WTC11 (cell line): Measurements from ENCODE around the gene ZFC3H1. TPM values are rescaled to one million over a fixed set of nuclear protein-coding genes. Genes with fewer than 3 reads are reported as not detected.

Source experiments
- ATAC-seq: fragments of 200-7000 bp; cut with Tn5 transposase; 2 replicates; pipeline ENCODE4 v1.10.0; 2021; ENCODE audit warnings: mild to moderate bottlenecking, moderate library complexity
- CTCF ChIA-PET: fragments of 300-600 bp; sonication (Branson Sonifier 250); formaldehyde crosslinking; loops from one replicate; lab custom pipeline; 2021; ENCODE audit warnings: antibody characterized with exemption; lab: Charles Lee
- POLR2A ChIA-PET: fragments of 350-600 bp; sonication (Branson Sonifier 250); formaldehyde crosslinking; loops from one replicate; lab custom pipeline; 2021; ENCODE audit warnings: antibody characterized with exemption; lab: Charles Lee
- DNase-seq: peaks from one replicate; pipeline ENCODE4 v3.0.0; 2021; ENCODE audit warnings: low spot score
- H3K27ac Mint-ChIP-seq: 2 replicates; pipeline ENCODE4 v1.8.0; 2021; ENCODE audit warnings: mixed read lengths
- H3K27me3 Mint-ChIP-seq: 2 replicates; pipeline ENCODE4 v1.8.0; 2021; ENCODE audit warnings: low read depth, mild to moderate bottlenecking, moderate library complexity, mixed read lengths
- H3K36me3 Mint-ChIP-seq: 2 replicates; pipeline ENCODE4 v1.8.0; 2021; ENCODE audit warnings: mixed read lengths
- H3K4me1 Mint-ChIP-seq: 2 replicates; pipeline ENCODE4 v1.8.0; 2022; ENCODE audit warnings: mixed read lengths
- H3K4me3 Mint-ChIP-seq: 2 replicates; pipeline ENCODE4 v1.8.0; 2021; ENCODE audit warnings: mild to moderate bottlenecking, moderate library complexity, mixed read lengths
- H3K9me3 Mint-ChIP-seq: 2 replicates; pipeline ENCODE4 v1.8.0; 2021; ENCODE audit warnings: mixed read lengths
- CBFB ChIP-seq: sonication (generic); formaldehyde crosslinking; IDR thresholded peaks from 2 replicates; pipeline ENCODE4 v1.8.1; 2022; ENCODE audit warnings: mild to moderate bottlenecking, low read depth, missing genetic modification reagents
- CREB1 ChIP-seq: sonication (generic); formaldehyde crosslinking; IDR thresholded peaks from 2 replicates; pipeline ENCODE4 v1.8.0; 2023; ENCODE audit warnings: mild to moderate bottlenecking, missing genetic modification reagents
- CREM ChIP-seq: sonication (generic); formaldehyde crosslinking; IDR thresholded peaks from 2 replicates; pipeline ENCODE4 v1.8.1; 2022; ENCODE audit warnings: mild to moderate bottlenecking, missing genetic modification reagents, moderate library complexity
- ESRRA ChIP-seq: sonication (generic); formaldehyde crosslinking; IDR thresholded peaks from 2 replicates; pipeline ENCODE4 v1.8.1; 2022; ENCODE audit warnings: mild to moderate bottlenecking, missing genetic modification reagents, borderline replicate concordance
- ETV6 ChIP-seq: sonication (generic); formaldehyde crosslinking; IDR thresholded peaks from 2 replicates; pipeline ENCODE4 v1.8.1; 2022; ENCODE audit warnings: mild to moderate bottlenecking, missing genetic modification reagents
- FOXJ3 ChIP-seq: sonication (generic); formaldehyde crosslinking; IDR thresholded peaks from 2 replicates; pipeline ENCODE4 v1.9.0; 2021; ENCODE audit warnings: missing genetic modification reagents, mild to moderate bottlenecking, borderline replicate concordance
- FOXK1 ChIP-seq: sonication (generic); formaldehyde crosslinking; IDR thresholded peaks from 2 replicates; pipeline ENCODE4 v1.8.0; 2022; ENCODE audit warnings: mild to moderate bottlenecking, moderate library complexity, missing genetic modification reagents
- GRHL2 ChIP-seq: fragments of 250-450 bp; sonication (Bioruptor Pico); IDR thresholded peaks from 2 replicates; pipeline ENCODE4 v1.8.0; 2022; ENCODE audit warnings: mild to moderate bottlenecking, moderate library complexity; ENCODE audit not compliant: insufficient replicate concordance, severe bottlenecking
- JUN ChIP-seq: sonication (generic); formaldehyde crosslinking; IDR thresholded peaks from 2 replicates; pipeline ENCODE4 v1.8.0; 2023; ENCODE audit warnings: mild to moderate bottlenecking, missing genetic modification reagents
- KAT7 ChIP-seq: sonication (generic); formaldehyde crosslinking; IDR thresholded peaks from 2 replicates; pipeline ENCODE4 v1.8.1; 2023; ENCODE audit warnings: missing genetic modification reagents, mild to moderate bottlenecking, borderline replicate concordance
- NR1H2 ChIP-seq: sonication (generic); formaldehyde crosslinking; IDR thresholded peaks from 2 replicates; pipeline ENCODE4 v1.9.0; 2021; ENCODE audit warnings: mild to moderate bottlenecking, moderate library complexity, missing genetic modification reagents
- PRRX2 ChIP-seq: fragments of 250-450 bp; sonication (Bioruptor Pico); IDR thresholded peaks from 2 replicates; pipeline ENCODE4 v1.8.0; 2021; ENCODE audit warnings: mild to moderate bottlenecking
- RORB ChIP-seq: fragments of 250-450 bp; sonication (Bioruptor Pico); IDR thresholded peaks from 2 replicates; pipeline ENCODE4 v1.9.0; 2021; ENCODE audit warnings: mild to moderate bottlenecking
- SOX15 ChIP-seq: fragments of 250-450 bp; sonication (Bioruptor Pico); IDR thresholded peaks from 2 replicates; pipeline ENCODE4 v1.9.0; 2021; ENCODE audit warnings: mild to moderate bottlenecking
- ZNF121 ChIP-seq: sonication (generic); formaldehyde crosslinking; IDR thresholded peaks from 2 replicates; pipeline ENCODE4 v1.8.0; 2023; ENCODE audit warnings: missing genetic modification reagents
- ZNF219 ChIP-seq: sonication (generic); formaldehyde crosslinking; IDR thresholded peaks from 2 replicates; pipeline ENCODE4 v1.8.0; 2023; ENCODE audit warnings: missing genetic modification reagents, mild to moderate bottlenecking, borderline replicate concordance
- ZNF263 ChIP-seq: sonication (generic); formaldehyde crosslinking; IDR thresholded peaks from 2 replicates; pipeline ENCODE4 v1.8.1; 2022; ENCODE audit warnings: low read depth, mild to moderate bottlenecking, moderate library complexity, missing genetic modification reagents
- ZNF671 ChIP-seq: fragments of 250-450 bp; sonication (Bioruptor Pico); IDR thresholded peaks from 2 replicates; pipeline ENCODE4 v1.8.0; 2021; ENCODE audit warnings: mild to moderate bottlenecking
- total RNA-seq: library from RNA; stranded (reverse); gene quantifications from 3 replicates; pipeline ENCODE4 v1.2.3, GENCODE V29; 2021
- TF ChIP-seq, protein P1 (sequence below): fragments of 250-450 bp; sonication (Bioruptor Pico); conservative IDR thresholded peaks from 2 replicates; pipeline ENCODE4 v1.9.0; 2021; ENCODE audit warnings: mild to moderate bottlenecking
- TF ChIP-seq, protein P2 (sequence below): sonication (generic); formaldehyde crosslinking; IDR thresholded peaks from 2 replicates; pipeline ENCODE4 v1.8.1; 2023; ENCODE audit warnings: mild to moderate bottlenecking, missing genetic modification reagents, moderate library complexity
- TF ChIP-seq, protein P3 (sequence below): sonication (generic); formaldehyde crosslinking; conservative IDR thresholded peaks from 2 replicates; pipeline ENCODE4 v1.8.1; 2022; ENCODE audit warnings: mild to moderate bottlenecking, missing genetic modification reagents
- TF ChIP-seq, protein P4 (sequence below): sonication (generic); formaldehyde crosslinking; conservative IDR thresholded peaks from 2 replicates; pipeline ENCODE4 v1.8.1; 2023; ENCODE audit warnings: mild to moderate bottlenecking, low read depth, missing genetic modification reagents, moderate library complexity
- TF ChIP-seq, protein P5 (sequence below): fragments of 250-450 bp; sonication (Bioruptor Pico); IDR thresholded peaks from 2 replicates; pipeline ENCODE4 v1.9.0; 2021; ENCODE audit warnings: mild to moderate bottlenecking, borderline replicate concordance

Gene ZFC3H1
- total RNA-seq, 1 experiment from 2014 or later = 33.9 TPM

DNA sequence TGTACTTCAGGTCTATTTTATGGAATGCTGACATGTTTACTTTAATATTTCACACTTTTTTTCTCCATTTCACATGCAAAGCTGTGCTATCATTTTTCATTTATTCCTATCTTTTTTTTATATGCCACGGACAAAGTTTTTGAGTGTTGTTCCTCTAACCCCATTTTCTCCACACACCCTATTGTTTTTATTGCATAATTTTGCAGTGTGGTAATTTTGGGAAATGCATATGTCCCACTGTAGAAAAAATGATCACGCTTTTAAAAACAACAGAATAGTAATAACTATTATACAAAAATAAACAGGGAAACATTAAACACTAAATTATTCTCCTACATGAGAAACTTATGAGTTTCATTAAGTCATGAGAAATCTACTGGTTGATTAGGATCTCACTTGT is 14.2 kb downstream of the ZFC3H1 start (continued):
- TF ChIP-seq, protein P1, sequence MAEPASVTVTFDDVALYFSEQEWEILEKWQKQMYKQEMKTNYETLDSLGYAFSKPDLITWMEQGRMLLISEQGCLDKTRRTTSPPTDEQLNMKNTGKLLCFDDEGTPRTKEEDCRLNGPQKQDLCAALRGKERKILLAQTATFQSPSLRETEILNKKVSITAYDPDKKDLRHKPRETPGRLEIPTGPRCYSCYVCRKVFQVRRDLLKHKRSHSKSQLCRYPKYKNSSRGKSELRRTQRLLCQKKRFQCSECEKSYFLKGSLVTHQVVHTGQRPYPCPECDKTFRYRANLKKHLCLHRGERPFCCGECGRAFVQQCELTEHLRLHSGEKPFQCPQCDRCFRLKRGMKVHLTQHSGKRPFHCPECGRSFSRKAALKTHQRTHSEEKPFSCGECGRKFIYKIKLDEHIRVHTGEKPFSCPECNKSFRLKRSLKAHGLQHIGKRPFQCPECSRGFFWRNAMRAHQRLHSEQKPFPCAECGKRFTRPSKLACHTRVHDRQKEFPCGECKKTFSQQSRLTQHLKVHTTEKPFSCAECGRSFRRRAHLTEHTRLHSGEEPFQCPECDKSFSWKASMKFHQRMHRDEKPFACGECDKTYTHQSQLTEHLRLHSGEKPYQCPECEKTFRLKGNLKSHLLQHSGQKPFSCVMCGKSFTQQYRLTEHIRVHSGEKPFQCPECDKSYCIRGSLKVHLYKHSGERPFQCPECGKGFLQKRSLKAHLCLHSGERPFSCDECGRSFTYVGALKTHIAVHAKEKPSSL (CRISPR knock-in tag) = no peak
- TF ChIP-seq, all 79 proteins: peak for 0

DNA sequence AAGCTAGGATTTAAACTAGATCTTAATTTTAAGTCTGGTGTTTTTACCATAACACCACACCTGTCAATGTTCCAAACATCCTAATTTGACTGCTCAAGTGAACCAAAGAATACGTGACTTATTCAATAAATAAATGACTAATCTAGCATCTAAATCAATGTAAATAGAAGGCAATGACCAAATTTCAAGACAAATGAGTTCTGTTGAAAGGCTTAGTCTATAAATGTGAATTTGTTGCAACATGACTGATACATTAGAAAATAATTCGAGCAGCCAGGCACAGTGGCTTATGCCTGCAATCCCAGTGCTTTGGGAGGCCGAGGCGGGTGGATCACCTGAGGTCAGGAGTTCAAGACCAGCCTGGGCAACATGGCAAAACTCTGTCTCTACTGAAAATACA is 15.1 kb downstream of the ZFC3H1 start:
- Mint-ChIP-seq H3K27me3 (no peaks in the 10 kb centered on the region), H3K4me3 (no peak overlapping the region), H3K9me3 (no peaks in the 10 kb centered on the region), H3K4me1 (no peaks in the 10 kb centered on the region), H3K27ac (no peak overlapping the region), H3K36me3 (peaks cover 31% of the 10 kb centered on the region)
- ChIA-PET CTCF (interaction anchor here (0.7 to 0.8 kb wide), 2 partner anchors 92 to 98 kb away, joined by 3 read pairs; no protein-coding TSS in a partner anchor), POLR2A (no interaction called here)
- TF ChIP-seq CREB1 (CRISPR knock-in tag) (no peak), ZNF263 (CRISPR knock-in tag) (no peak), RORB (CRISPR knock-in tag) (no peak), ZNF219 (no peak), CBFB (CRISPR knock-in tag) (no peak), ZNF671 (CRISPR knock-in tag) (no peak), FOXK1 (CRISPR knock-in tag) (no peak), CREM (CRISPR knock-in tag) (no peak), JUN (CRISPR knock-in tag) (no peak)
- TF ChIP-seq, protein P2, sequence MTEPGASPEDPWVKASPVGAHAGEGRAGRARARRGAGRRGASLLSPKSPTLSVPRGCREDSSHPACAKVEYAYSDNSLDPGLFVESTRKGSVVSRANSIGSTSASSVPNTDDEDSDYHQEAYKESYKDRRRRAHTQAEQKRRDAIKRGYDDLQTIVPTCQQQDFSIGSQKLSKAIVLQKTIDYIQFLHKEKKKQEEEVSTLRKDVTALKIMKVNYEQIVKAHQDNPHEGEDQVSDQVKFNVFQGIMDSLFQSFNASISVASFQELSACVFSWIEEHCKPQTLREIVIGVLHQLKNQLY (CRISPR knock-in tag) = no peak
- TF ChIP-seq, protein P3, sequence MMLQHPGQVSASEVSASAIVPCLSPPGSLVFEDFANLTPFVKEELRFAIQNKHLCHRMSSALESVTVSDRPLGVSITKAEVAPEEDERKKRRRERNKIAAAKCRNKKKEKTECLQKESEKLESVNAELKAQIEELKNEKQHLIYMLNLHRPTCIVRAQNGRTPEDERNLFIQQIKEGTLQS (CRISPR knock-in tag) = no peak
- TF ChIP-seq, protein P4, sequence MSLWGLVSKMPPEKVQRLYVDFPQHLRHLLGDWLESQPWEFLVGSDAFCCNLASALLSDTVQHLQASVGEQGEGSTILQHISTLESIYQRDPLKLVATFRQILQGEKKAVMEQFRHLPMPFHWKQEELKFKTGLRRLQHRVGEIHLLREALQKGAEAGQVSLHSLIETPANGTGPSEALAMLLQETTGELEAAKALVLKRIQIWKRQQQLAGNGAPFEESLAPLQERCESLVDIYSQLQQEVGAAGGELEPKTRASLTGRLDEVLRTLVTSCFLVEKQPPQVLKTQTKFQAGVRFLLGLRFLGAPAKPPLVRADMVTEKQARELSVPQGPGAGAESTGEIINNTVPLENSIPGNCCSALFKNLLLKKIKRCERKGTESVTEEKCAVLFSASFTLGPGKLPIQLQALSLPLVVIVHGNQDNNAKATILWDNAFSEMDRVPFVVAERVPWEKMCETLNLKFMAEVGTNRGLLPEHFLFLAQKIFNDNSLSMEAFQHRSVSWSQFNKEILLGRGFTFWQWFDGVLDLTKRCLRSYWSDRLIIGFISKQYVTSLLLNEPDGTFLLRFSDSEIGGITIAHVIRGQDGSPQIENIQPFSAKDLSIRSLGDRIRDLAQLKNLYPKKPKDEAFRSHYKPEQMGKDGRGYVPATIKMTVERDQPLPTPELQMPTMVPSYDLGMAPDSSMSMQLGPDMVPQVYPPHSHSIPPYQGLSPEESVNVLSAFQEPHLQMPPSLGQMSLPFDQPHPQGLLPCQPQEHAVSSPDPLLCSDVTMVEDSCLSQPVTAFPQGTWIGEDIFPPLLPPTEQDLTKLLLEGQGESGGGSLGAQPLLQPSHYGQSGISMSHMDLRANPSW (CRISPR knock-in tag) = no peak
- DNase-seq (no peak), ATAC-seq (no peak)

DNA sequence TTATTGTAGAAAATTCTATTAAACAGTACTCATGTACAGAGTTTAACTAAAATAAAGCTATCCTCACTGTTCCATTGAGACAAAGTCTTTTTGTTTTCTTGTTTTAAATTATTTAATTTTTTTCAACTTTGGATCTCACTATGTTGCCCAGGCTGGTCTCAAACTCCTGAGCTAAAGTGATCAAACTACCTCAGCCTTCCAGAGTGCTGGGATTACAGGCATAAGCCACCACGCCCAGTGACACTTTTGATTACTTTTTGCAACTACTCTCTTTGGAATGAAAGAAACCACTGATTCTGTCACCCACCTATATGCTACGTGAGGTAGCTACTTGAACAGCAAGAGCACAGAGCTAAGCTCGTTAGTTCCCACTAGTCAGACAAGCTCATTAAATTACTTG is 17.1 kb downstream of the ZFC3H1 start:
- Mint-ChIP-seq H3K27ac (no peak overlapping the region), H3K4me1 (no peaks in the 10 kb centered on the region), H3K9me3 (no peaks in the 10 kb centered on the region), H3K36me3 (peaks cover 45% of the 10 kb centered on the region), H3K4me3 (no peak overlapping the region), H3K27me3 (no peaks in the 10 kb centered on the region)
- ATAC-seq (no peak), DNase-seq (no peak)
- ChIA-PET CTCF (interaction anchor here (1.3 to 2.3 kb wide), 2 partner anchors 10 to 101 kb away, joined by 4 to 15 read pairs; no protein-coding TSS in a partner anchor), POLR2A (no interaction called here)
- no peak for TF ChIP-seq ETV6 (CRISPR knock-in tag)
- no peak for TF ChIP-seq GRHL2
- TF ChIP-seq FOXJ3 (CRISPR knock-in tag) = no peak
- TF ChIP-seq KAT7 (CRISPR knock-in tag) = no peak
- no peak for TF ChIP-seq PRRX2
- no peak for TF ChIP-seq ESRRA
- no peak for TF ChIP-seq ZNF263 (CRISPR knock-in tag)
- no peak for TF ChIP-seq SOX15 (CRISPR knock-in tag)
- no peak for TF ChIP-seq ZNF121 (CRISPR knock-in tag)
- TF ChIP-seq NR1H2 (CRISPR knock-in tag) = no peak
- TF ChIP-seq, protein P5, sequence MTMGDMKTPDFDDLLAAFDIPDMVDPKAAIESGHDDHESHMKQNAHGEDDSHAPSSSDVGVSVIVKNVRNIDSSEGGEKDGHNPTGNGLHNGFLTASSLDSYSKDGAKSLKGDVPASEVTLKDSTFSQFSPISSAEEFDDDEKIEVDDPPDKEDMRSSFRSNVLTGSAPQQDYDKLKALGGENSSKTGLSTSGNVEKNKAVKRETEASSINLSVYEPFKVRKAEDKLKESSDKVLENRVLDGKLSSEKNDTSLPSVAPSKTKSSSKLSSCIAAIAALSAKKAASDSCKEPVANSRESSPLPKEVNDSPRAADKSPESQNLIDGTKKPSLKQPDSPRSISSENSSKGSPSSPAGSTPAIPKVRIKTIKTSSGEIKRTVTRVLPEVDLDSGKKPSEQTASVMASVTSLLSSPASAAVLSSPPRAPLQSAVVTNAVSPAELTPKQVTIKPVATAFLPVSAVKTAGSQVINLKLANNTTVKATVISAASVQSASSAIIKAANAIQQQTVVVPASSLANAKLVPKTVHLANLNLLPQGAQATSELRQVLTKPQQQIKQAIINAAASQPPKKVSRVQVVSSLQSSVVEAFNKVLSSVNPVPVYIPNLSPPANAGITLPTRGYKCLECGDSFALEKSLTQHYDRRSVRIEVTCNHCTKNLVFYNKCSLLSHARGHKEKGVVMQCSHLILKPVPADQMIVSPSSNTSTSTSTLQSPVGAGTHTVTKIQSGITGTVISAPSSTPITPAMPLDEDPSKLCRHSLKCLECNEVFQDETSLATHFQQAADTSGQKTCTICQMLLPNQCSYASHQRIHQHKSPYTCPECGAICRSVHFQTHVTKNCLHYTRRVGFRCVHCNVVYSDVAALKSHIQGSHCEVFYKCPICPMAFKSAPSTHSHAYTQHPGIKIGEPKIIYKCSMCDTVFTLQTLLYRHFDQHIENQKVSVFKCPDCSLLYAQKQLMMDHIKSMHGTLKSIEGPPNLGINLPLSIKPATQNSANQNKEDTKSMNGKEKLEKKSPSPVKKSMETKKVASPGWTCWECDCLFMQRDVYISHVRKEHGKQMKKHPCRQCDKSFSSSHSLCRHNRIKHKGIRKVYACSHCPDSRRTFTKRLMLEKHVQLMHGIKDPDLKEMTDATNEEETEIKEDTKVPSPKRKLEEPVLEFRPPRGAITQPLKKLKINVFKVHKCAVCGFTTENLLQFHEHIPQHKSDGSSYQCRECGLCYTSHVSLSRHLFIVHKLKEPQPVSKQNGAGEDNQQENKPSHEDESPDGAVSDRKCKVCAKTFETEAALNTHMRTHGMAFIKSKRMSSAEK (CRISPR knock-in tag) = no peak
